ENCODE measurements around the gene PEX14. TPM values are rescaled to one million over a fixed set of nuclear protein-coding genes. Genes with fewer than 3 reads are reported as not detected.

Gene PEX14
- polyA plus RNA-seq, 3 donors: 2.2 to 8.8 (median 2.7) TPM

DNA sequence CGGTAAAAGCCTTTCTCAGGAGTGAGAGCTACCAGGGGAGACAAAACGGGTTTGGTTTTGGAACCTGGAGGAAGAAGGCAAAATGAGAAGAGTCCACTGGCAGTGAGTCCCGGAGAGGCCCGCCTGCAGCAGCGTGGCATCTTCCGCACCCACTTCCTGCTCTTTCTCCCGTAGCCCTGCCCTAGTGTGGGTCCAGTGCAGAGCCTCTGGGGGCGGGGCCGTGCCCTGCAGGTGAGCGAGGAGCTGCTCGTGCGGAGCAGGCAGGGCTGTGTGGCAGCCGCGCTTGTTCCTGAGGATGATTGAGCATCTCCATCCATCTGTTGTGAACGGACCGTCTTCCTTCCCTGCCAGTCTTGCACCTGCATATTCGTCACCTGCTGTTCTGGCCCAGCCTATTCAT, 66.5 kb downstream of the PEX14 start:
- Histone ChIP-seq H3K9me3 (replicated peaks in 1 of 2; ENCODE audit: control insufficient read depth in 1 of 2, insufficient read depth in 1 of 2, low read length in 2 of 2) (no peaks in the 10 kb centered on the region), H2AFZ (ENCODE audit: insufficient read depth, low read depth, low read length, poor library complexity, severe bottlenecking) (no peak overlapping the region), H3K4me2 (replicated peaks; ENCODE audit: extremely low read depth, low read length, poor library complexity, severe bottlenecking) (no peak overlapping the region), H4K20me1 (ENCODE audit: insufficient read depth, low read length) (no peaks in the 10 kb centered on the region), H3K4me3 (replicated peaks in 1 of 3; ENCODE audit: low read depth in 2 of 3, low read length in 3 of 3) (no peak overlapping the region), H3K27me3 (ENCODE audit: control insufficient read depth in 2 of 2, insufficient read depth in 2 of 2, low read length in 2 of 2) (no peaks in the 10 kb centered on the region), H3K9ac (ENCODE audit: insufficient read depth, low read length, poor library complexity, severe bottlenecking) (no peak overlapping the region), H3K36me3 (replicated peaks in 1 of 2; ENCODE audit: control insufficient read depth in 1 of 2, insufficient read depth in 2 of 2, low read length in 2 of 2) (peaks cover 20 to 70% of the 10 kb centered on the region in 2 donors), H3K27ac (ENCODE audit: low read depth in 1 of 2, low read length in 2 of 2) (no peak overlapping the region), H3K4me1 (ENCODE audit: control insufficient read depth in 1 of 2, insufficient read depth in 2 of 2, low read length in 2 of 2) (no peaks in the 10 kb centered on the region), H3K79me2 (ENCODE audit: insufficient read depth, low read length) (no peaks in the 10 kb centered on the region)
- Mint-ChIP-seq H3K36me3 (peaks cover 60 to 62% of the 10 kb centered on the region in 2 donors), H3K4me1 (no peaks in the 10 kb centered on the region), H3K9me3 (no peaks in the 10 kb centered on the region), H3K4me3 (no peak overlapping the region), H3K27ac (peak overlapping the region in 2 of 7 donors; percentile 11 to 12), H3K27me3 (ENCODE audit: low read depth in 3 of 3) (peaks cover 0 to 3% (median 0%) of the 10 kb centered on the region in 3 donors)
- WGBS (ENCODE audit: insufficient coverage): 92% methylated on average over 16 of the region's 17 CpGs
- no peak for TF ChIP-seq CTCF (IDR thresholded peaks at IDR 0.05)
- DNase-seq: no peak
- intact Hi-C loops (cut with micrococcal nuclease): no loop called here

- H4K20me1 ChIP-seq (ENCODE audit: insufficient read depth, low read length): no peaks in the 10 kb centered on the region
- no peaks in the 10 kb centered on the region for H3K4me1 ChIP-seq (ENCODE audit: control insufficient read depth in 1 of 2, insufficient read depth in 2 of 2, low read length in 2 of 2)
- DNase-seq: no peak
- no peaks in the 10 kb centered on the region for H3K79me2 ChIP-seq (ENCODE audit: insufficient read depth, low read length)
- H3K9me3 ChIP-seq (replicated peaks in 1 of 2; ENCODE audit: control insufficient read depth in 1 of 2, insufficient read depth in 1 of 2, low read length in 2 of 2): no peaks in the 10 kb centered on the region
- H3K27ac ChIP-seq (ENCODE audit: low read depth in 1 of 2, low read length in 2 of 2): no peak overlapping the region
- Mint-ChIP-seq H3K9me3 (no peaks in the 10 kb centered on the region), H3K27ac (no peak overlapping the region), H3K36me3 (peaks cover 41 to 47% of the 10 kb centered on the region in 2 donors), H3K4me1 (no peaks in the 10 kb centered on the region), H3K27me3 (ENCODE audit: low read depth in 3 of 3) (peaks cover 0 to 3% (median 2%) of the 10 kb centered on the region in 3 donors), H3K4me3 (no peak overlapping the region)
- peaks cover 12 to 43% of the 10 kb centered on the region in 2 donors for H3K36me3 ChIP-seq (replicated peaks in 1 of 2; ENCODE audit: control insufficient read depth in 1 of 2, insufficient read depth in 2 of 2, low read length in 2 of 2)
- H2AFZ ChIP-seq (ENCODE audit: insufficient read depth, low read depth, low read length, poor library complexity, severe bottlenecking): no peak overlapping the region
- H3K4me2 ChIP-seq (replicated peaks; ENCODE audit: extremely low read depth, low read length, poor library complexity, severe bottlenecking): no peak overlapping the region
- no peaks in the 10 kb centered on the region for H3K27me3 ChIP-seq (ENCODE audit: control insufficient read depth in 2 of 2, insufficient read depth in 2 of 2, low read length in 2 of 2)
- TF ChIP-seq CTCF (IDR thresholded peaks at IDR 0.05): no peak
- no peak overlapping the region for H3K9ac ChIP-seq (ENCODE audit: insufficient read depth, low read length, poor library complexity, severe bottlenecking)
- no peak overlapping the region for H3K4me3 ChIP-seq (replicated peaks in 1 of 3; ENCODE audit: low read depth in 2 of 3, low read length in 3 of 3)
- WGBS (ENCODE audit: insufficient coverage): no CpG with 5 or more reads among the region's 2 CpGs
- intact Hi-C loops (cut with micrococcal nuclease): no loop called here
Observed at GRCh38 chr1:10544239-10544638, 69.5 kb downstream of the PEX14 start.

All from CD14-positive monocyte (primary cell).